GM12878 (cell line): ENCODE data around the gene DDHD1. TPM values are rescaled to one million over a fixed set of nuclear protein-coding genes. Genes with fewer than 3 reads are reported as not detected.

Experiments used
- ATAC-seq: fragments of 200-7000 bp; cut with Tn5 transposase; 3 replicates; pipeline ENCODE4 v1.9.1; 2020; ENCODE audit warnings: mild to moderate bottlenecking, moderate library complexity
- BruUV-seq: library from RNA; stranded (reverse); fragments of 400-500 nt; replicated peaks from 2 replicates; lab custom pipeline; 2021; lab: Mats Ljungman, UMichigan
- CTCF ChIA-PET: fragments of 300-600 bp; sonication (Branson Sonifier 250); formaldehyde crosslinking; extraction: SDS; loops from one replicate; lab custom pipeline; 2021; ENCODE audit warnings: inconsistent platforms; lab: Yijun Ruan, JAX
- POLR2A ChIA-PET: fragments of 350-600 bp; formaldehyde crosslinking; extraction: SDS; loops from one replicate; lab custom pipeline; 2021; ENCODE audit warnings: inconsistent platforms; lab: Charles Lee
- RAD21 ChIA-PET: fragments of 300-600 bp; sonication (Branson Sonifier 250); formaldehyde crosslinking; loops from one replicate; lab custom pipeline; 2023; ENCODE audit warnings: antibody characterized with exemption; ENCODE audit not compliant: unreplicated experiment; lab: Charles Lee
- SMC1A ChIA-PET: fragments of 300-600 bp; sonication (Branson Sonifier 250); formaldehyde crosslinking; loops from one replicate; lab custom pipeline; 2023; ENCODE audit not compliant: unreplicated experiment, uncharacterized antibody; lab: Charles Lee
- DNase-seq: peaks from one replicate; pipeline ENCODE4 v3.0.0-alpha.2; 2011; ENCODE audit warnings: low read depth, low spot score
- FAIRE-seq: peaks from 3 replicates; lab custom pipeline; 2011; peaks lifted over from hg19 to GRCh38; lab: Jason Lieb, UNC
- H2AFZ ChIP-seq: 2 replicates; pipeline ENCODE4 v1.6.0; 2011; ENCODE audit warnings: low read depth, low read length, control low read depth; ENCODE audit not compliant: control insufficient read depth
- H3K27ac ChIP-seq: 2 replicates; pipeline ENCODE4 v1.5.1; 2011; ENCODE audit warnings: control low read depth; ENCODE audit not compliant: control insufficient read depth, insufficient read depth
- H3K27me3 ChIP-seq, 2 experiments: replicated peaks in 1 of 2; 2 replicates each; pipeline versions ENCODE4 v1.6.0 to v1.6.1; 2011; ENCODE audit warnings: low read length in 1 of 2; ENCODE audit not compliant: control insufficient read depth in 2 of 2, insufficient read depth in 2 of 2
- H3K36me3 ChIP-seq, 2 experiments: 2 replicates each; pipeline ENCODE4 v1.5.1; 2011; ENCODE audit warnings: low read length in 1 of 2; ENCODE audit not compliant: control insufficient read depth in 2 of 2, insufficient read depth in 2 of 2
- H3K4me1 ChIP-seq: 2 replicates; pipeline ENCODE4 v1.6.1; 2011; ENCODE audit warnings: mild to moderate bottlenecking, low read length, moderate library complexity, mixed read lengths; ENCODE audit not compliant: control insufficient read depth, insufficient read depth
- H3K4me2 ChIP-seq: 2 replicates; pipeline ENCODE4 v1.6.0; 2011; ENCODE audit warnings: control low read depth; ENCODE audit not compliant: control insufficient read depth, insufficient read depth
- H3K4me3 ChIP-seq: fragments of 200-600 bp; sonication (generic); 2 replicates; pipeline ENCODE4 v1.5.1; 2016
- H3K79me2 ChIP-seq: 2 replicates; pipeline ENCODE4 v1.6.0; 2011; ENCODE audit warnings: low read length; ENCODE audit not compliant: control insufficient read depth, insufficient read depth
- H3K9ac ChIP-seq: 2 replicates; pipeline ENCODE4 v1.8.0; 2011; ENCODE audit warnings: low read length, control low read depth, mixed read lengths; ENCODE audit not compliant: control insufficient read depth, insufficient read depth
- H3K9me3 ChIP-seq: replicated peaks from 3 replicates; pipeline ENCODE4 v1.5.1; 2011; ENCODE audit warnings: mild to moderate bottlenecking, low read length; ENCODE audit not compliant: control insufficient read depth, insufficient read depth
- H4K20me1 ChIP-seq: 2 replicates; pipeline ENCODE4 v1.6.0; 2011; ENCODE audit not compliant: control insufficient read depth, insufficient read depth
- BCL11A ChIP-seq: IDR thresholded peaks from 2 replicates; pipeline ENCODE4 v1.6.1; 2011; ENCODE audit warnings: low read depth, low read length
- CEBPB ChIP-seq, 2 experiments: fragments of 150-350 bp in 1 of 2; IDR thresholded peaks; 2 replicates each; pipeline ENCODE4 v1.6.1; 2012 to 2014; ENCODE audit warnings: low read depth in 2 of 2, low read length in 2 of 2, borderline replicate concordance in 1 of 2, inconsistent platforms in 1 of 2
- CREM ChIP-seq: IDR thresholded peaks from 2 replicates; pipeline ENCODE4 v1.6.1; 2014; ENCODE audit warnings: antibody characterized with exemption, low read depth
- JUND ChIP-seq: IDR thresholded peaks from 2 replicates; pipeline ENCODE4 v1.6.1; 2012; ENCODE audit warnings: low read depth, mild to moderate bottlenecking, low read length, improper control_type of control experiment, moderate library complexity
- MLLT1 ChIP-seq: fragments of 450-650 bp; IDR thresholded peaks from 2 replicates; pipeline ENCODE4 v1.6.1; 2016; ENCODE audit warnings: mild to moderate bottlenecking
- MXI1 ChIP-seq: fragments of 150-350 bp; IDR thresholded peaks from 2 replicates; pipeline ENCODE4 v1.6.1; 2011; ENCODE audit warnings: low read depth, mild to moderate bottlenecking, inconsistent platforms, low read length, improper control_type of control experiment
- NR2F1 ChIP-seq: fragments of 450-650 bp; conservative IDR thresholded peaks from 2 replicates; pipeline ENCODE4 v1.6.1; 2017; ENCODE audit warnings: mild to moderate bottlenecking
- PKNOX1 ChIP-seq: fragments of 450-650 bp; IDR thresholded peaks from 2 replicates; pipeline ENCODE4 v1.6.1; 2016; ENCODE audit warnings: mild to moderate bottlenecking
- REST ChIP-seq: IDR thresholded peaks from 2 replicates; pipeline ENCODE4 v1.6.1; 2012; ENCODE audit warnings: mild to moderate bottlenecking, low read depth, low read length
- SKIL ChIP-seq: fragments of 450-650 bp; IDR thresholded peaks from 2 replicates; pipeline ENCODE4 v1.6.1; 2017; ENCODE audit warnings: mild to moderate bottlenecking, low read depth, inconsistent platforms; ENCODE audit not compliant: poor library complexity, severe bottlenecking
- SMARCA5 ChIP-seq: fragments of 450-650 bp; IDR thresholded peaks from 2 replicates; pipeline ENCODE4 v1.6.1; 2017; ENCODE audit warnings: mild to moderate bottlenecking
- SP1 ChIP-seq: IDR thresholded peaks from one replicate; pipeline ENCODE4 v1.6.1; 2011; ENCODE audit warnings: low read depth, low read length
- SPI1 ChIP-seq: IDR thresholded peaks from 2 replicates; pipeline ENCODE4 v1.6.1; 2011; ENCODE audit warnings: low read depth, mild to moderate bottlenecking, low read length, moderate library complexity, borderline replicate concordance; ENCODE audit not compliant: insufficient read depth
- SRF ChIP-seq, 2 experiments: IDR thresholded peaks; 2 replicates each; pipeline ENCODE4 v1.6.1; 2011; ENCODE audit warnings: low read depth in 2 of 2, low read length in 2 of 2, mild to moderate bottlenecking in 1 of 2, moderate library complexity in 1 of 2
- TCF7 ChIP-seq: IDR thresholded peaks from 2 replicates; pipeline ENCODE4 v1.6.1; 2014; ENCODE audit warnings: antibody characterized with exemption, borderline replicate concordance
- WRNIP1 ChIP-seq: IDR thresholded peaks from 2 replicates; pipeline ENCODE4 v1.6.1; 2011; ENCODE audit warnings: low read depth, low read length, improper control_type of control experiment, borderline replicate concordance
- ZBED1 ChIP-seq: IDR thresholded peaks from 2 replicates; pipeline ENCODE4 v1.6.1; 2016; ENCODE audit warnings: borderline replicate concordance
- in situ Hi-C: fragments of 300-500 bp; cut with MboI; formaldehyde crosslinking; loops from 9 replicates; pipeline ENCODE4 v1.14.3; 2018; ENCODE audit warnings: mixed read lengths
- intact Hi-C: fragments of 100-400 bp; cut with micrococcal nuclease; formaldehyde crosslinking; loops from one replicate; pipeline ENCODE4 v1.14.2; 2022; ENCODE audit not compliant: unreplicated experiment
- polyA plus RNA-seq, 11 experiments: library from polyadenylated mRNA; depleted of rRNA in 4 of 11; unstranded in 6 of 11; stranded (reverse) in 5 of 11; fragments of >200 nt; fragmentation: Nextera tagmentation in 4 of 11; fragmentation: Illumina TruSeq in 1 of 11; extraction: Ambion mirVana in 4 of 11; extraction: Trizol in 1 of 11; gene quantifications; 1 replicate in 1 of 11; 2 replicates in 10 of 11; pipeline versions ENCODE4 v1.2.1 to v1.2.3, GENCODE V29; 2011 to 2016; ENCODE audit warnings: inconsistent platforms in 2 of 11, missing spikeins in 2 of 11, low read depth in 1 of 11
- total RNA-seq, 4 experiments: library from RNA; depleted of rRNA in 3 of 4; stranded (reverse); fragments of >200 nt in 3 of 4; fragmentation: Illumina TruSeq in 1 of 4; extraction: Trizol in 1 of 4; gene quantifications; 2 replicates each; pipeline versions ENCODE4 v1.2.1 to v1.2.3, GENCODE V29; 2013 to 2021

DDHD1 gene
- total and polyA plus RNA-seq, 10 of the 15 experiments (the other 5 are each of a cell fraction or from before 2014, with no cell fraction given): 7.7 to 52.3 (median 28.5) TPM

- in situ Hi-C loops: no loop called here
- TF ChIP-seq SP1 (no peak), REST (no peak), SMARCA5 (no peak), MLLT1 (no peak), JUND (no peak), SRF (IDR thresholded peaks at IDR 0.05; ENCODE audit: low read depth in 2 of 2, low read length in 2 of 2) (no peak), WRNIP1 (no peak), BCL11A (no peak), SPI1 (no peak), CEBPB (IDR thresholded peaks at IDR 0.05; ENCODE audit: borderline replicate concordance in 1 of 2, low read depth in 2 of 2, low read length in 2 of 2) (no peak), MXI1 (no peak), PKNOX1 (no peak), CREM (no peak), SKIL (no peak), ZBED1 (no peak), TCF7 (no peak), NR2F1 (no peak)
- TF ChIP-seq, all 136 proteins: peak for 0
- no peak overlapping the region for H3K9ac ChIP-seq
- H4K20me1 ChIP-seq: no peaks in the 10 kb centered on the region
- ChIA-PET CTCF (interaction anchor here (0.8 to 1.4 kb wide), 2 partner anchors 12 to 39 kb away, joined by 3 to 4 read pairs; no protein-coding TSS in a partner anchor), SMC1A (no interaction called here), POLR2A (interaction anchor here (0.6 kb wide), 1 partner anchor 438 kb away, joined by 6 read pairs; no protein-coding TSS in a partner anchor), RAD21 (no interaction called here)
- BruUV-seq: no TSS peak
- no peaks in the 10 kb centered on the region for H3K4me1 ChIP-seq
- H3K4me3 ChIP-seq: no peak overlapping the region
- H3K27me3 ChIP-seq: no peaks in the 10 kb centered on the region
- no peaks in the 10 kb centered on the region for H3K79me2 ChIP-seq
- no peak overlapping the region for H3K4me2 ChIP-seq
- DNase-seq (no peak), FAIRE-seq (no peak), ATAC-seq (no peak)
- intact Hi-C loops: no loop called here
- H2AFZ ChIP-seq: no peak overlapping the region
- H3K9me3 ChIP-seq: no peaks in the 10 kb centered on the region
- no peaks in the 10 kb centered on the region for H3K36me3 ChIP-seq
- H3K27ac ChIP-seq: no peak overlapping the region
These were observed 165.0 kb downstream of the DDHD1 start for GRCh38 chr14:52988139-52988538.
